Measurements from ENCODE around the gene UNC5A.

DNA sequence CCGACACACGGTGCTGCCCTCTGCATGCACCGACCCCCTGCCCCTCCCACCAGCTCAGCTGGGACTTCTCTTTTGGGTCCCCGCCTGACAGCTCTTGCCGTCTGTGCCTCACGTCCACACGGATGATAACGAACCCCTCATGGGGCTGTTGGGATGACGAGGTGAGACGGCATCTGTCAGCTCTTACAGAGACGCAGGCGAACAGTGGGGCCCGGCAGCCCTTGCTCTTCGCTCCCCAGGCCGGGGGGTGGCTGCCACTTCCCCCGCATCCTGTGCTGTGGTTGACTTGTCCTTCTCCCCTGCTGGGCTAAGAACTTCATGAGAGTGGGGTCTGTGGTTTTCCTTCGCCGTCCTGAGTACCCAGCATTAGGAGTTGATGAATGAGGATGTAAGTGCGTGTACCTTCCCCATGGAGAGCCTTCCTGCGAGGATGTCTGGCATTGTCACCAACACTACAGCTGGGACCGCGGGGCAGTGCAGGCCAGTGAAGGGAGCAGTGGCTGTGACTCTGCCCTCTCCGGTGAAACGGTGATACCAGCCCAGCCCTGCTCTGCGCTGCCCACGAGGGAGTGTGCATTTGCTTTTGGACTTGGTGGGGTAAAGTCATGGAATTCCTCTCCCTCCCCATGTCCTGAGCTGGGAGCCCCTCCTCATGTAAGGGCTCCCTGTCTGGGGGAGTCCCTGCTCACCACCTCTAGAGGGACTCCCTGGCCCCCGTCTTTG is 65.6 kb downstream of the UNC5A start:
- TF ChIP-seq KLF1 (tag by site-specific recombination; IDR thresholded peaks at IDR 0.05) (no peak), YY1 (tag by site-specific recombination; IDR thresholded peaks at IDR 0.05) (no peak), ZNF660 (tag by site-specific recombination; IDR thresholded peaks at IDR 0.05) (no peak), ZNF473 (tag by site-specific recombination; IDR thresholded peaks at IDR 0.05) (no peak), MZF1 (tag by site-specific recombination; IDR thresholded peaks at IDR 0.05; ENCODE audit: borderline replicate concordance) (no peak), SP2 (tag by site-specific recombination; IDR thresholded peaks at IDR 0.05) (no peak)
- TF ChIP-seq, protein P1, sequence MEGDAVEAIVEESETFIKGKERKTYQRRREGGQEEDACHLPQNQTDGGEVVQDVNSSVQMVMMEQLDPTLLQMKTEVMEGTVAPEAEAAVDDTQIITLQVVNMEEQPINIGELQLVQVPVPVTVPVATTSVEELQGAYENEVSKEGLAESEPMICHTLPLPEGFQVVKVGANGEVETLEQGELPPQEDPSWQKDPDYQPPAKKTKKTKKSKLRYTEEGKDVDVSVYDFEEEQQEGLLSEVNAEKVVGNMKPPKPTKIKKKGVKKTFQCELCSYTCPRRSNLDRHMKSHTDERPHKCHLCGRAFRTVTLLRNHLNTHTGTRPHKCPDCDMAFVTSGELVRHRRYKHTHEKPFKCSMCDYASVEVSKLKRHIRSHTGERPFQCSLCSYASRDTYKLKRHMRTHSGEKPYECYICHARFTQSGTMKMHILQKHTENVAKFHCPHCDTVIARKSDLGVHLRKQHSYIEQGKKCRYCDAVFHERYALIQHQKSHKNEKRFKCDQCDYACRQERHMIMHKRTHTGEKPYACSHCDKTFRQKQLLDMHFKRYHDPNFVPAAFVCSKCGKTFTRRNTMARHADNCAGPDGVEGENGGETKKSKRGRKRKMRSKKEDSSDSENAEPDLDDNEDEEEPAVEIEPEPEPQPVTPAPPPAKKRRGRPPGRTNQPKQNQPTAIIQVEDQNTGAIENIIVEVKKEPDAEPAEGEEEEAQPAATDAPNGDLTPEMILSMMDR (tag by site-specific recombination; IDR thresholded peaks at IDR 0.05) = no peak
- TF ChIP-seq, protein P2, sequence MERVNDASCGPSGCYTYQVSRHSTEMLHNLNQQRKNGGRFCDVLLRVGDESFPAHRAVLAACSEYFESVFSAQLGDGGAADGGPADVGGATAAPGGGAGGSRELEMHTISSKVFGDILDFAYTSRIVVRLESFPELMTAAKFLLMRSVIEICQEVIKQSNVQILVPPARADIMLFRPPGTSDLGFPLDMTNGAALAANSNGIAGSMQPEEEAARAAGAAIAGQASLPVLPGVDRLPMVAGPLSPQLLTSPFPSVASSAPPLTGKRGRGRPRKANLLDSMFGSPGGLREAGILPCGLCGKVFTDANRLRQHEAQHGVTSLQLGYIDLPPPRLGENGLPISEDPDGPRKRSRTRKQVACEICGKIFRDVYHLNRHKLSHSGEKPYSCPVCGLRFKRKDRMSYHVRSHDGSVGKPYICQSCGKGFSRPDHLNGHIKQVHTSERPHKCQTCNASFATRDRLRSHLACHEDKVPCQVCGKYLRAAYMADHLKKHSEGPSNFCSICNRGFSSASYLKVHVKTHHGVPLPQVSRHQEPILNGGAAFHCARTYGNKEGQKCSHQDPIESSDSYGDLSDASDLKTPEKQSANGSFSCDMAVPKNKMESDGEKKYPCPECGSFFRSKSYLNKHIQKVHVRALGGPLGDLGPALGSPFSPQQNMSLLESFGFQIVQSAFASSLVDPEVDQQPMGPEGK (tag by site-specific recombination; IDR thresholded peaks at IDR 0.05) = no peak
